HepG2 (cell line): Measurements from ENCODE around the gene CYB561. TPM values are rescaled to one million over a fixed set of nuclear protein-coding genes. Genes with fewer than 3 reads are reported as not detected.

Experiments
- ARNTL ChIP-seq: sonication (generic); formaldehyde crosslinking; IDR thresholded peaks from 2 replicates; pipeline ENCODE4 v1.4.0; 2020; ENCODE audit warnings: mild to moderate bottlenecking, missing genetic modification reagents
- ATF2 ChIP-seq: sonication (generic); formaldehyde crosslinking; IDR thresholded peaks from 2 replicates; pipeline ENCODE4 v1.4.0; 2020; ENCODE audit warnings: missing genetic modification reagents
- BCLAF1 ChIP-seq: fragments of 450-650 bp; IDR thresholded peaks from 2 replicates; pipeline ENCODE4 v1.6.1; 2017; ENCODE audit warnings: mild to moderate bottlenecking
- DMAP1 ChIP-seq: IDR thresholded peaks from 2 replicates; pipeline ENCODE4 v1.6.1; 2016
- MTA1 ChIP-seq: sonication (generic); formaldehyde crosslinking; IDR thresholded peaks from 2 replicates; pipeline ENCODE4 v1.4.0; 2020; ENCODE audit warnings: missing genetic modification reagents, mild to moderate bottlenecking, borderline replicate concordance
- NR1H2 ChIP-seq: sonication (generic); formaldehyde crosslinking; IDR thresholded peaks from 2 replicates; pipeline ENCODE4 v1.8.1; 2022; ENCODE audit warnings: low read depth, missing genetic modification reagents, borderline replicate concordance
- SRSF1 ChIP-seq: fragments of 200-400 bp; formaldehyde crosslinking; optimal IDR thresholded peaks from 2 replicates; pipeline ENCODE3; 2017; ENCODE audit warnings: mild to moderate bottlenecking, low read depth, low read length, moderate library complexity
- TCF12 ChIP-seq, 2 experiments: fragments of 450-650 bp in 1 of 2; sonication (generic) in 1 of 2; formaldehyde crosslinking in 1 of 2; IDR thresholded peaks; 2 replicates each; pipeline versions ENCODE4 v1.6.1 to v1.8.0; 2017 to 2022; ENCODE audit warnings: antibody characterized with exemption in 1 of 2, mild to moderate bottlenecking in 1 of 2, missing genetic modification reagents in 1 of 2, moderate library complexity in 1 of 2
- ZBTB46 ChIP-seq: sonication (generic); formaldehyde crosslinking; IDR thresholded peaks from 2 replicates; pipeline ENCODE4 v1.4.0; 2020; ENCODE audit warnings: mild to moderate bottlenecking, missing genetic modification reagents, borderline replicate concordance
- ZNF138 ChIP-seq: sonication (generic); formaldehyde crosslinking; IDR thresholded peaks from 2 replicates; pipeline ENCODE4 v1.5.0; 2020; ENCODE audit warnings: mild to moderate bottlenecking, low read depth, missing genetic modification reagents
- ZNF251 ChIP-seq: sonication (generic); formaldehyde crosslinking; IDR thresholded peaks from 2 replicates; pipeline ENCODE4 v1.9.0; 2021; ENCODE audit warnings: mild to moderate bottlenecking, missing genetic modification reagents
- ZNF274 ChIP-seq: sonication (generic); formaldehyde crosslinking; IDR thresholded peaks from 2 replicates; pipeline ENCODE4 v1.5.1; 2020; ENCODE audit warnings: mild to moderate bottlenecking, missing genetic modification reagents
- ZNF280B ChIP-seq: sonication (generic); formaldehyde crosslinking; IDR thresholded peaks from 2 replicates; pipeline ENCODE4 v1.5.0; 2020; ENCODE audit warnings: missing genetic modification reagents, mild to moderate bottlenecking, borderline replicate concordance
- ZNF609 ChIP-seq: sonication (generic); formaldehyde crosslinking; IDR thresholded peaks from 2 replicates; pipeline ENCODE4 v1.4.0; 2020; ENCODE audit warnings: mild to moderate bottlenecking, missing genetic modification reagents, borderline replicate concordance
- ZNF788 ChIP-seq: sonication (generic); formaldehyde crosslinking; IDR thresholded peaks from 2 replicates; pipeline ENCODE4 v1.5.0; 2020; ENCODE audit warnings: mild to moderate bottlenecking, missing genetic modification reagents, borderline replicate concordance
- polyA plus RNA-seq, 8 experiments: library from polyadenylated mRNA; depleted of rRNA in 3 of 8; stranded (reverse) in 7 of 8; unstranded in 1 of 8; fragments of >200 nt; fragmentation: Illumina TruSeq in 4 of 8; extraction: Trizol in 4 of 8; gene quantifications; 2 replicates each; pipeline versions ENCODE4 v1.2.1 to v1.2.3, GENCODE V29; 2011 to 2016; ENCODE audit warnings: low read depth in 4 of 8, missing spikeins in 1 of 8, mixed read lengths in 1 of 8; ENCODE audit not compliant: insufficient read depth in 1 of 8
- total RNA-seq, 5 experiments: library from RNA; depleted of rRNA; stranded (reverse); fragments of >200 nt; fragmentation: Illumina TruSeq; extraction: Trizol; gene quantifications; 2 replicates each; pipeline ENCODE4 v1.2.3, GENCODE V29; 2016; ENCODE audit warnings: low read depth in 1 of 5

Gene CYB561
- total and polyA plus RNA-seq, 2 of the 13 experiments (the other 11 are each of a cell fraction or from before 2014, with no cell fraction given): 1.5 to 6.7 TPM

- TF ChIP-seq SRSF1 (peak; percentile 23), ZNF788 (0 out of 2 replicates have a peak, but pooled peaks have one; percentile 60), DMAP1 (CRISPR knock-in tag) (0 out of 2 replicates have a peak, but pooled peaks have one; percentile 25), ZNF138 (CRISPR knock-in tag) (peak; percentile 15), TCF12 (IDR thresholded peaks at IDR 0.05) (no peak), TCF12 (CRISPR knock-in tag; IDR thresholded peaks at IDR 0.05) (0 out of 2 replicates have a peak, but pooled peaks have one; percentile 48), BCLAF1 (no peak), ZNF251 (CRISPR knock-in tag) (0 out of 2 replicates have a peak, but pooled peaks have one; percentile 29), ZBTB46 (CRISPR knock-in tag) (peak; percentile 78; the same call in 1 of the 2 replicates), NR1H2 (peak; percentile 29; the same call in 1 of the 2 replicates), MTA1 (CRISPR knock-in tag) (peak; percentile 77; the same call in 1 of the 2 replicates), ZNF280B (0 out of 2 replicates have a peak, but pooled peaks have one; percentile 26), ZNF274 (CRISPR knock-in tag) (0 out of 2 replicates have a peak, but pooled peaks have one; percentile 40), ZNF609 (peak; percentile 60), ATF2 (CRISPR knock-in tag) (no peak), ARNTL (CRISPR knock-in tag) (peak; percentile 67; the same call in 1 of the 2 replicates)
Observed at GRCh38 chr17:63445571-63445953, 544 bp downstream of the CYB561 start (continued).
